MM.1S (cell line): Measurements from ENCODE around the gene ARHGEF2.

Experiments used
- DNase-seq: peaks from one replicate; pipeline ENCODE4 v3.0.0-alpha.2; 2015
- H2AFZ ChIP-seq: fragments of 300-600 bp; sonication (generic); 2 replicates; pipeline ENCODE4 v1.6.0; 2016; ENCODE audit warnings: antibody characterized with exemption, low read length
- H3F3A ChIP-seq: fragments of 300-600 bp; sonication (generic); 2 replicates; pipeline ENCODE4 v1.6.1; 2016; ENCODE audit warnings: mild to moderate bottlenecking, antibody characterized with exemption, low read length, moderate library complexity, mixed read lengths; ENCODE audit not compliant: insufficient read depth
- H3K27ac ChIP-seq: fragments of 300-600 bp; sonication (generic); 2 replicates; pipeline ENCODE4 v1.5.1; 2016; ENCODE audit warnings: mild to moderate bottlenecking, low read length
- H3K27me3 ChIP-seq: fragments of 300-600 bp; sonication (generic); replicated peaks from 2 replicates; pipeline ENCODE4 v1.6.0; 2016; ENCODE audit warnings: low read length; ENCODE audit not compliant: insufficient read depth
- H3K36me3 ChIP-seq: fragments of 300-600 bp; sonication (generic); replicated peaks from 2 replicates; pipeline ENCODE4 v1.6.1; 2016; ENCODE audit warnings: mild to moderate bottlenecking, low read length, mixed read lengths; ENCODE audit not compliant: insufficient read depth
- H3K4me1 ChIP-seq: fragments of 300-600 bp; sonication (generic); 2 replicates; pipeline ENCODE4 v1.6.1; 2016; ENCODE audit warnings: low read length, mixed read lengths
- H3K4me2 ChIP-seq: fragments of 300-600 bp; sonication (generic); 2 replicates; pipeline ENCODE4 v1.6.0; 2016; ENCODE audit warnings: low read depth, low read length
- H3K4me3 ChIP-seq: fragments of 300-600 bp; sonication (generic); 2 replicates; pipeline ENCODE4 v1.5.1; 2016; ENCODE audit warnings: low read length, mixed read lengths
- H3K79me2 ChIP-seq: fragments of 300-600 bp; sonication (generic); 2 replicates; pipeline ENCODE4 v1.6.1; 2016; ENCODE audit warnings: mixed run types, low read length, mixed read lengths
- H3K9ac ChIP-seq: fragments of 300-600 bp; sonication (generic); 2 replicates; pipeline ENCODE4 v1.6.1; 2016; ENCODE audit warnings: low read length, mixed read lengths
- H3K9me2 ChIP-seq: fragments of 300-600 bp; sonication (generic); replicated peaks from 2 replicates; pipeline ENCODE4 v1.6.1; 2016; ENCODE audit warnings: mild to moderate bottlenecking, low read length, mixed read lengths; ENCODE audit not compliant: insufficient read depth
- H3K9me3 ChIP-seq: fragments of 300-600 bp; sonication (generic); replicated peaks from 2 replicates; pipeline ENCODE4 v1.6.1; 2016; ENCODE audit warnings: mild to moderate bottlenecking, low read length, mixed read lengths; ENCODE audit not compliant: insufficient read depth
- H4K20me1 ChIP-seq: fragments of 300-600 bp; sonication (generic); 2 replicates; pipeline ENCODE4 v1.6.1; 2016; ENCODE audit warnings: mild to moderate bottlenecking, low read length, moderate library complexity, mixed read lengths; ENCODE audit not compliant: insufficient read depth
- CTCF ChIP-seq: fragments of 300-600 bp; sonication (generic); IDR thresholded peaks from 2 replicates; pipeline ENCODE4 v1.5.1; 2016; ENCODE audit warnings: antibody characterized with exemption, low read length, mixed read lengths
- EZH2 ChIP-seq: fragments of 300-600 bp; sonication (generic); optimal IDR thresholded peaks from 2 replicates; pipeline ENCODE3; 2017; ENCODE audit warnings: low read depth, mild to moderate bottlenecking, antibody characterized with exemption, low read length, mixed read lengths
- EZH2phosphoT487 ChIP-seq: fragments of 300-600 bp; sonication (generic); IDR thresholded peaks from 2 replicates; pipeline ENCODE4 v1.6.1; 2018; ENCODE audit warnings: antibody characterized with exemption, low read length

ARHGEF2 gene

DNA sequence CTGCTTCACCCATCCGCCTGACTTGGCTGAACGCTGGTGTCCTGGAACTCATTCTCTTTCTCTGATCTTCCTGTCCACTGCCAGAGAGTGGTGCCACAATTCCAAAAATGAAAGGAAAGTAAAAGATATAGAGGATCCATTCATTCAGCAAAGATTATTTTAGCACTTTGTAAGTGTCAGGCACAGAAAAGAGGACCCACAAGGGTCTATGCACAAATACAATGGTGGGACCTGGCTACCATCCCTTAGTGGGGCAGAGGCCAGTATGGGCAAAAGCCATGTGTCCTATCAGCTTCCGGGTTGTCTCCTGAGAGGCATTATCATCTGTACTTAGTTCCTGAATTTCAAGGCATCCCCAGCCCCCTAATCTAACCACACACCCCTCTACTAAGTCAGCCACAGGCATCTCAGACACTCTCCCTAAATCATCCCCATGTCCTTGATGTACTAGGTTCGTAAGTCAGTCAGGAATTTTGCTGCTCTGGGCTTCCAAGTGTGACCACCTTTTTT is 23.4 kb upstream of the ARHGEF2 start:
- peaks cover 17% of the 10 kb centered on the region for H3F3A ChIP-seq
- DNase-seq, result no peak
- H3K27ac ChIP-seq, result no peak overlapping the region
- H3K36me3 ChIP-seq, result no peaks in the 10 kb centered on the region
- H3K79me2 ChIP-seq, result no peaks in the 10 kb centered on the region
- no peak overlapping the region for H3K4me3 ChIP-seq
- H4K20me1 ChIP-seq, result no peaks in the 10 kb centered on the region
- H2AFZ ChIP-seq, result no peak overlapping the region
- H3K4me2 ChIP-seq, result no peak overlapping the region
- H3K27me3 ChIP-seq, result no peaks in the 10 kb centered on the region
- peaks cover 20% of the 10 kb centered on the region for H3K4me1 ChIP-seq
- TF ChIP-seq EZH2 (no peak), EZH2phosphoT487 (no peak), CTCF (no peak)
- H3K9me2 ChIP-seq, result no peaks in the 10 kb centered on the region
- H3K9me3 ChIP-seq, result no peaks in the 10 kb centered on the region
- no peak overlapping the region for H3K9ac ChIP-seq

GRCh38 chr1:156001021-156001661 is 22.8 kb upstream of the ARHGEF2 start:
- Histone ChIP-seq H2AFZ (no peak overlapping the region), H3K27ac (no peak overlapping the region), H3K27me3 (no peaks in the 10 kb centered on the region), H3K9ac (no peak overlapping the region), H3K79me2 (no peaks in the 10 kb centered on the region), H3K4me3 (no peak overlapping the region), H4K20me1 (no peaks in the 10 kb centered on the region), H3K4me2 (no peak overlapping the region), H3K4me1 (peaks cover 20% of the 10 kb centered on the region), H3F3A (peaks cover 16% of the 10 kb centered on the region), H3K9me2 (no peaks in the 10 kb centered on the region), H3K9me3 (no peaks in the 10 kb centered on the region), H3K36me3 (no peaks in the 10 kb centered on the region)
- TF ChIP-seq EZH2 (no peak), EZH2phosphoT487 (no peak), CTCF (no peak)
- no peak for DNase-seq

DNA sequence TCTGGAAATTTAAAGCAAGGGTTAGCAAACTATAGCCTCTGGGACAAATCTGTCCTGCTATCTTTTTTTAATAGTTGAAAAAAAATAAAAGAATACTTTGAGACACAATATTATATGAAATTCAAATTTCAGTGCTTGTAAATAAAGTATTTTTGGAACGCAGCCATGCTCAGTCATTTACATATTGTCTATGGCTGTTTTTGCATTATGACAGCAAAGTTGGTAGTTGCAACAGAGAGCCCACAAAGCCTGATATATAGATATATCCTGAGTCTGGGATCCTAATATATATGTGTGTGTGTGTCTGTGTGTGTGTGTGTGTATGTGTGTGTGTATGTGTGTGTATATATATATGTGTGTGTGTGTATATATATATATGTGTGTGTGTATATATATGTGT is 21.6 kb upstream of the ARHGEF2 start:
- Histone ChIP-seq H3K9me3 (no peaks in the 10 kb centered on the region), H2AFZ (no peak overlapping the region), H3K9me2 (no peaks in the 10 kb centered on the region), H3K27me3 (no peaks in the 10 kb centered on the region), H4K20me1 (no peaks in the 10 kb centered on the region), H3K9ac (no peak overlapping the region), H3F3A (peaks cover 9% of the 10 kb centered on the region), H3K4me2 (no peak overlapping the region), H3K27ac (no peak overlapping the region), H3K79me2 (no peaks in the 10 kb centered on the region), H3K36me3 (no peaks in the 10 kb centered on the region), H3K4me1 (peaks cover 16% of the 10 kb centered on the region), H3K4me3 (no peak overlapping the region)
- DNase-seq, result no peak
- TF ChIP-seq CTCF, result no peak
- TF ChIP-seq EZH2phosphoT487, result no peak
- no peak for TF ChIP-seq EZH2
